HepG2 (cell line): ENCODE data around the gene CKS1B. TPM values are rescaled to one million over a fixed set of nuclear protein-coding genes. Genes with fewer than 3 reads are reported as not detected.

ENCODE experiments used
- AKAP8 ChIP-seq: sonication (generic); formaldehyde crosslinking; IDR thresholded peaks from 2 replicates; pipeline ENCODE4 v1.5.1; 2020; ENCODE audit warnings: mild to moderate bottlenecking, missing genetic modification reagents
- ATAD3A ChIP-seq: sonication (generic); formaldehyde crosslinking; IDR thresholded peaks from 2 replicates; pipeline ENCODE4 v1.4.0; 2020; ENCODE audit warnings: missing genetic modification reagents
- ELF4 ChIP-seq: sonication (generic); formaldehyde crosslinking; IDR thresholded peaks from 2 replicates; pipeline ENCODE4 v1.5.0; 2020; ENCODE audit warnings: missing genetic modification reagents, mild to moderate bottlenecking, moderate library complexity, borderline replicate concordance
- EP300 ChIP-seq, 3 experiments: sonication (generic) in 1 of 3; formaldehyde crosslinking in 1 of 3; IDR thresholded peaks; 2 replicates each; pipeline versions ENCODE4 v1.5.1 to v1.6.1; 2011 to 2020; ENCODE audit warnings: low read depth in 2 of 3, low read length in 2 of 3, borderline replicate concordance in 1 of 3, improper control_type of control experiment in 1 of 3, mild to moderate bottlenecking in 1 of 3, missing genetic modification reagents in 1 of 3, moderate library complexity in 1 of 3
- ERF ChIP-seq: IDR thresholded peaks from 2 replicates; pipeline ENCODE4 v1.6.1; 2018; ENCODE audit warnings: missing biosample characterization, missing genetic modification reagents
- MTA1 ChIP-seq: sonication (generic); formaldehyde crosslinking; IDR thresholded peaks from 2 replicates; pipeline ENCODE4 v1.4.0; 2020; ENCODE audit warnings: missing genetic modification reagents, mild to moderate bottlenecking, borderline replicate concordance
- MYC ChIP-seq: sonication (generic); formaldehyde crosslinking; IDR thresholded peaks from 2 replicates; pipeline ENCODE4 v1.9.0; 2021; ENCODE audit warnings: missing genetic modification reagents, borderline replicate concordance
- PCBP1 ChIP-seq: fragments of 200-400 bp; formaldehyde crosslinking; IDR thresholded peaks from 2 replicates; pipeline ENCODE4 v1.6.1; 2017; ENCODE audit warnings: mild to moderate bottlenecking, low read depth, low read length, borderline replicate concordance
- POLR2AphosphoS2 ChIP-seq: IDR thresholded peaks from 2 replicates; pipeline ENCODE4 v1.6.1; 2011; ENCODE audit warnings: low read depth, low read length, improper control_type of control experiment
- POLR2G ChIP-seq: fragments of 200-400 bp; formaldehyde crosslinking; IDR thresholded peaks from 2 replicates; pipeline ENCODE4 v1.6.1; 2018; ENCODE audit warnings: mild to moderate bottlenecking, low read depth, low read length, moderate library complexity
- RXRB ChIP-seq: IDR thresholded peaks from 2 replicates; pipeline ENCODE4 v1.6.1; 2016; ENCODE audit warnings: borderline replicate concordance, missing genetic modification reagents, missing compliant biosample characterization
- SIN3A ChIP-seq: IDR thresholded peaks from 2 replicates; pipeline ENCODE4 v1.6.1; 2011; ENCODE audit warnings: low read depth, mild to moderate bottlenecking, control low read depth, low read length, borderline replicate concordance
- SP1 ChIP-seq, 2 experiments: fragments of 450-650 bp in 1 of 2; sonication (generic) in 1 of 2; formaldehyde crosslinking in 1 of 2; IDR thresholded peaks; 2 replicates each; pipeline versions ENCODE4 v1.4.0 to v1.6.1; 2016 to 2020; ENCODE audit warnings: missing genetic modification reagents in 1 of 2
- TERF1 ChIP-seq: sonication (generic); formaldehyde crosslinking; IDR thresholded peaks from 2 replicates; pipeline ENCODE4 v1.8.0; 2022; ENCODE audit warnings: mild to moderate bottlenecking, missing genetic modification reagents, moderate library complexity
- ZFP36 ChIP-seq: fragments of 150-350 bp; IDR thresholded peaks from 2 replicates; pipeline ENCODE4 v1.6.1; 2018; ENCODE audit warnings: borderline replicate concordance, low read length, low read depth; ENCODE audit not compliant: partially characterized antibody
- ZFX ChIP-seq: sonication (generic); formaldehyde crosslinking; IDR thresholded peaks from 2 replicates; pipeline ENCODE4 v1.4.0; 2020; ENCODE audit warnings: mild to moderate bottlenecking, low read depth, missing genetic modification reagents, moderate library complexity
- ZNF124 ChIP-seq: sonication (generic); formaldehyde crosslinking; IDR thresholded peaks from 2 replicates; pipeline ENCODE4 v1.4.0; 2020; ENCODE audit warnings: missing genetic modification reagents
- ZNF350 ChIP-seq: sonication (generic); formaldehyde crosslinking; IDR thresholded peaks from 2 replicates; pipeline ENCODE4 v1.4.0; 2020; ENCODE audit warnings: mild to moderate bottlenecking, low read depth, missing genetic modification reagents, borderline replicate concordance
- ZNF503 ChIP-seq: sonication (generic); formaldehyde crosslinking; IDR thresholded peaks from 2 replicates; pipeline ENCODE4 v1.4.0; 2020; ENCODE audit warnings: missing genetic modification reagents
- ZNF703 ChIP-seq: sonication (generic); formaldehyde crosslinking; IDR thresholded peaks from 2 replicates; pipeline ENCODE4 v1.5.1; 2020; ENCODE audit warnings: missing genetic modification reagents, mild to moderate bottlenecking, moderate library complexity, borderline replicate concordance
- ZNF773 ChIP-seq: sonication (generic); formaldehyde crosslinking; IDR thresholded peaks from 2 replicates; pipeline ENCODE4 v1.4.0; 2020; ENCODE audit warnings: missing genetic modification reagents, borderline replicate concordance
- polyA plus RNA-seq, 8 experiments: library from polyadenylated mRNA; depleted of rRNA in 3 of 8; stranded (reverse) in 7 of 8; unstranded in 1 of 8; fragments of >200 nt; fragmentation: Illumina TruSeq in 4 of 8; extraction: Trizol in 4 of 8; gene quantifications; 2 replicates each; pipeline versions ENCODE4 v1.2.1 to v1.2.3, GENCODE V29; 2011 to 2016; ENCODE audit warnings: low read depth in 4 of 8, missing spikeins in 1 of 8, mixed read lengths in 1 of 8; ENCODE audit not compliant: insufficient read depth in 1 of 8
- total RNA-seq, 5 experiments: library from RNA; depleted of rRNA; stranded (reverse); fragments of >200 nt; fragmentation: Illumina TruSeq; extraction: Trizol; gene quantifications; 2 replicates each; pipeline ENCODE4 v1.2.3, GENCODE V29; 2016; ENCODE audit warnings: low read depth in 1 of 5
- TF ChIP-seq, protein P1 (sequence below): IDR thresholded peaks from 2 replicates; pipeline ENCODE4 v1.6.1; 2018; ENCODE audit warnings: missing genetic modification reagents, mild to moderate bottlenecking, missing compliant biosample characterization
- TF ChIP-seq, protein P2 (sequence below): sonication (generic); formaldehyde crosslinking; IDR thresholded peaks from 2 replicates; pipeline ENCODE4 v1.4.0; 2020; ENCODE audit warnings: mild to moderate bottlenecking, missing genetic modification reagents

Gene CKS1B
- total and polyA plus RNA-seq, 2 of the 13 experiments (the other 11 are each of a cell fraction or from before 2014, with no cell fraction given), result 217 to 222 TPM

- TF ChIP-seq POLR2AphosphoS2 (no peak), SP1 (IDR thresholded peaks at IDR 0.05) (no peak), SP1 (CRISPR knock-in tag; IDR thresholded peaks at IDR 0.05) (peak; percentile 37; the same call in 1 of the 2 replicates), MYC (CRISPR knock-in tag) (peak; percentile 41; the same call in 1 of the 2 replicates), ATAD3A (CRISPR knock-in tag) (no peak), ERF (CRISPR knock-in tag) (peak; percentile 73), ZNF503 (CRISPR knock-in tag) (no peak), TERF1 (CRISPR knock-in tag) (no peak), AKAP8 (CRISPR knock-in tag) (0 out of 2 replicates have a peak, but pooled peaks have one; percentile 42), PCBP1 (0 out of 2 replicates have a peak, but pooled peaks have one; percentile 45), ZNF773 (CRISPR knock-in tag) (no peak), ZFX (CRISPR knock-in tag) (peak; percentile 31; the same call in 1 of the 2 replicates), ZNF124 (CRISPR knock-in tag) (0 out of 2 replicates have a peak, but pooled peaks have one; percentile 38), SIN3A (peak; percentile 35; the same call in 1 of the 2 replicates), POLR2G (peak; percentile 95), RXRB (peak; percentile 35; the same call in 1 of the 2 replicates), ZFP36 (no peak), MTA1 (CRISPR knock-in tag) (no peak), ZNF350 (CRISPR knock-in tag) (peak; percentile 17; the same call in 1 of the 2 replicates), EP300 (IDR thresholded peaks at IDR 0.05; ENCODE audit: low read depth in 2 of 2, low read length in 2 of 2) (peak in 1 of 2 experiments; percentile 40; a peak in 1 of 4 replicates), EP300 (CRISPR knock-in tag; IDR thresholded peaks at IDR 0.05; ENCODE audit: borderline replicate concordance) (0 out of 2 replicates have a peak, but pooled peaks have one; percentile 5), ZNF703 (CRISPR knock-in tag) (no peak), ELF4 (no peak)
- TF ChIP-seq, protein P1, sequence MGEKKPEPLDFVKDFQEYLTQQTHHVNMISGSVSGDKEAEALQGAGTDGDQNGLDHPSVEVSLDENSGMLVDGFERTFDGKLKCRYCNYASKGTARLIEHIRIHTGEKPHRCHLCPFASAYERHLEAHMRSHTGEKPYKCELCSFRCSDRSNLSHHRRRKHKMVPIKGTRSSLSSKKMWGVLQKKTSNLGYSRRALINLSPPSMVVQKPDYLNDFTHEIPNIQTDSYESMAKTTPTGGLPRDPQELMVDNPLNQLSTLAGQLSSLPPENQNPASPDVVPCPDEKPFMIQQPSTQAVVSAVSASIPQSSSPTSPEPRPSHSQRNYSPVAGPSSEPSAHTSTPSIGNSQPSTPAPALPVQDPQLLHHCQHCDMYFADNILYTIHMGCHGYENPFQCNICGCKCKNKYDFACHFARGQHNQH (CRISPR knock-in tag), result peak; percentile 55; the same call in 1 of the 2 replicates
- TF ChIP-seq, protein P2, sequence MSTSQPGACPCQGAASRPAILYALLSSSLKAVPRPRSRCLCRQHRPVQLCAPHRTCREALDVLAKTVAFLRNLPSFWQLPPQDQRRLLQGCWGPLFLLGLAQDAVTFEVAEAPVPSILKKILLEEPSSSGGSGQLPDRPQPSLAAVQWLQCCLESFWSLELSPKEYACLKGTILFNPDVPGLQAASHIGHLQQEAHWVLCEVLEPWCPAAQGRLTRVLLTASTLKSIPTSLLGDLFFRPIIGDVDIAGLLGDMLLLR (CRISPR knock-in tag), result no peak
Observed at GRCh38 chr1:154970631-154971340, 3.7 kb upstream of the CKS1B start, which contains the start of gene SHC1 (continued).
